ENCODE measurements around the gene OTOGL. TPM values are rescaled to one million over a fixed set of nuclear protein-coding genes. Genes with fewer than 3 reads are reported as not detected.

The OTOGL gene
- total RNA-seq, 1 experiment from 2014 or later = 0.44 TPM

- no peak overlapping the region for H2AFZ ChIP-seq (ENCODE audit: low read length)
- H3K27me3 ChIP-seq (ENCODE audit: low read length) = peaks cover 16% of the 10 kb centered on the region
- H3K27ac ChIP-seq (ENCODE audit: low read length) = no peak overlapping the region
- no peaks in the 10 kb centered on the region for H3F3A ChIP-seq (ENCODE audit: low read length, unreplicated experiment)
- H3K36me3 ChIP-seq (ENCODE audit: low read depth, low read length) = no peaks in the 10 kb centered on the region
- no peak overlapping the region for H3K9ac ChIP-seq (ENCODE audit: low read length)
- no peaks in the 10 kb centered on the region for H3K4me1 ChIP-seq (ENCODE audit: insufficient read depth, low read length)
- no TSS peak for BruUV-seq (replicated peaks)
- H4K20me1 ChIP-seq (ENCODE audit: low read length) = no peaks in the 10 kb centered on the region
- H3K9me3 ChIP-seq (ENCODE audit: low read length) = no peaks in the 10 kb centered on the region
- ChIA-PET CTCF (no interaction called here), POLR2A (ENCODE audit: unreplicated experiment) (no interaction called here)
- H3K79me2 ChIP-seq (ENCODE audit: low read length) = no peaks in the 10 kb centered on the region
- TF ChIP-seq EZH2 (IDR thresholded peaks at IDR 0.05; ENCODE audit: low read length, unreplicated experiment) = no peak
- TF ChIP-seq EZH2phosphoT487 (IDR thresholded peaks at IDR 0.05; ENCODE audit: borderline replicate concordance, low read length) = no peak
- TF ChIP-seq CTCF (conservative IDR thresholded peaks at IDR 0.05; ENCODE audit: low read depth, low read length) = no peak
- intact Hi-C loops (cut with micrococcal nuclease) = loop anchor here (10.0 kb wide), 2 partner anchors 221 to 839 kb away; no protein-coding TSS in a partner anchor
- ATAC-seq (no peak), DNase-seq (no peak)
- H3K9me2 ChIP-seq (replicated peaks; ENCODE audit: low read length) = no peaks in the 10 kb centered on the region
- no peak overlapping the region for H3K4me2 ChIP-seq (ENCODE audit: low read length)
- no peak overlapping the region for H3K4me3 ChIP-seq (ENCODE audit: low read length)
Measured at GRCh38 chr12:80415466-80415865, 316.1 kb downstream of the OTOGL start.

GRCh38 chr12:80419644-80420043 lies 320.3 kb downstream of the OTOGL start:
- H3K9ac ChIP-seq (ENCODE audit: low read length) = no peak overlapping the region
- no peak overlapping the region for H2AFZ ChIP-seq (ENCODE audit: low read length)
- H3F3A ChIP-seq (ENCODE audit: low read length, unreplicated experiment) = no peaks in the 10 kb centered on the region
- no TSS peak for BruUV-seq (replicated peaks)
- H3K36me3 ChIP-seq (ENCODE audit: low read depth, low read length) = no peaks in the 10 kb centered on the region
- H3K9me2 ChIP-seq (replicated peaks; ENCODE audit: low read length) = no peaks in the 10 kb centered on the region
- no peaks in the 10 kb centered on the region for H3K9me3 ChIP-seq (ENCODE audit: low read length)
- DNase-seq = no peak
- peaks cover 24% of the 10 kb centered on the region for H3K27me3 ChIP-seq (ENCODE audit: low read length)
- TF ChIP-seq EZH2 (IDR thresholded peaks at IDR 0.05; ENCODE audit: low read length, unreplicated experiment) (no peak), EZH2phosphoT487 (IDR thresholded peaks at IDR 0.05; ENCODE audit: borderline replicate concordance, low read length) (no peak), CTCF (conservative IDR thresholded peaks at IDR 0.05; ENCODE audit: low read depth, low read length) (no peak)
- no peaks in the 10 kb centered on the region for H4K20me1 ChIP-seq (ENCODE audit: low read length)
- ChIA-PET POLR2A (ENCODE audit: unreplicated experiment) (no interaction called here), CTCF (no interaction called here)
- H3K27ac ChIP-seq (ENCODE audit: low read length) = no peak overlapping the region
- ATAC-seq = no peak
- intact Hi-C loops (cut with micrococcal nuclease) = loop anchor here (10.0 kb wide), 2 partner anchors 225 to 835 kb away; no protein-coding TSS in a partner anchor
- H3K4me3 ChIP-seq (ENCODE audit: low read length) = no peak overlapping the region
- no peak overlapping the region for H3K4me2 ChIP-seq (ENCODE audit: low read length)
- H3K79me2 ChIP-seq (ENCODE audit: low read length) = no peaks in the 10 kb centered on the region
- H3K4me1 ChIP-seq (ENCODE audit: insufficient read depth, low read length) = no peaks in the 10 kb centered on the region

GRCh38 chr12:80420075-80420474 lies 320.7 kb downstream of the OTOGL start:
- no peak for ATAC-seq
- Histone ChIP-seq H3K4me3 (ENCODE audit: low read length) (no peak overlapping the region), H3K9me2 (replicated peaks; ENCODE audit: low read length) (no peaks in the 10 kb centered on the region), H3K79me2 (ENCODE audit: low read length) (no peaks in the 10 kb centered on the region), H4K20me1 (ENCODE audit: low read length) (no peaks in the 10 kb centered on the region), H3K27ac (ENCODE audit: low read length) (no peak overlapping the region), H2AFZ (ENCODE audit: low read length) (no peak overlapping the region), H3K4me1 (ENCODE audit: insufficient read depth, low read length) (no peaks in the 10 kb centered on the region), H3K9ac (ENCODE audit: low read length) (no peak overlapping the region), H3K4me2 (ENCODE audit: low read length) (no peak overlapping the region), H3K9me3 (ENCODE audit: low read length) (no peaks in the 10 kb centered on the region), H3K27me3 (ENCODE audit: low read length) (peaks cover 24% of the 10 kb centered on the region), H3K36me3 (ENCODE audit: low read depth, low read length) (no peaks in the 10 kb centered on the region), H3F3A (ENCODE audit: low read length, unreplicated experiment) (no peaks in the 10 kb centered on the region)
- CTCF ChIA-PET = no interaction called here
- POLR2A ChIA-PET (ENCODE audit: unreplicated experiment) = no interaction called here
- no peak for DNase-seq
- intact Hi-C loops (cut with micrococcal nuclease) = no loop called here
- no peak for TF ChIP-seq EZH2phosphoT487 (IDR thresholded peaks at IDR 0.05; ENCODE audit: borderline replicate concordance, low read length)
- TF ChIP-seq CTCF (conservative IDR thresholded peaks at IDR 0.05; ENCODE audit: low read depth, low read length) = no peak
- no peak for TF ChIP-seq EZH2 (IDR thresholded peaks at IDR 0.05; ENCODE audit: low read length, unreplicated experiment)
- no TSS peak for BruUV-seq (replicated peaks)

Measured in PC-3 (cell line).